Measurements from ENCODE around the gene PARS2.

DNA sequence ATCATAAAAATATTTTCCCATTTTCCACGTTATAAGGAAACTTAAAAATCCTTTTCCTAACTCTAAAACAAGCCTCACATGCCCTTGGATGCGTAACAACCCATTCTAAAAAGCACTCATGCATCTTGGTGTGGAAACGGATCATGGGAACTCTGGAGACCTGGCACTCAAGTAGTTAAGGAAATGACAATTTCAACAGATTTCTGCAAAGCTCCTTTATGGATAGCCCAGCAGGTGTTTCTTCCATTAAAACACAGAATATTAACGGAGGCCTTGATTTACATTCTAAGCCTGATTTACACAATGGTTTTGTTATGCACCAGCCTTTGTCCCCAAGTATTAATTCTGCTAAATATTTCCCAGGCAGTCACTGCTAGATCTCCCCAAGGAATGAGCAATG lies 12.9 kb downstream of the PARS2 start:
- TF ChIP-seq, protein P1, sequence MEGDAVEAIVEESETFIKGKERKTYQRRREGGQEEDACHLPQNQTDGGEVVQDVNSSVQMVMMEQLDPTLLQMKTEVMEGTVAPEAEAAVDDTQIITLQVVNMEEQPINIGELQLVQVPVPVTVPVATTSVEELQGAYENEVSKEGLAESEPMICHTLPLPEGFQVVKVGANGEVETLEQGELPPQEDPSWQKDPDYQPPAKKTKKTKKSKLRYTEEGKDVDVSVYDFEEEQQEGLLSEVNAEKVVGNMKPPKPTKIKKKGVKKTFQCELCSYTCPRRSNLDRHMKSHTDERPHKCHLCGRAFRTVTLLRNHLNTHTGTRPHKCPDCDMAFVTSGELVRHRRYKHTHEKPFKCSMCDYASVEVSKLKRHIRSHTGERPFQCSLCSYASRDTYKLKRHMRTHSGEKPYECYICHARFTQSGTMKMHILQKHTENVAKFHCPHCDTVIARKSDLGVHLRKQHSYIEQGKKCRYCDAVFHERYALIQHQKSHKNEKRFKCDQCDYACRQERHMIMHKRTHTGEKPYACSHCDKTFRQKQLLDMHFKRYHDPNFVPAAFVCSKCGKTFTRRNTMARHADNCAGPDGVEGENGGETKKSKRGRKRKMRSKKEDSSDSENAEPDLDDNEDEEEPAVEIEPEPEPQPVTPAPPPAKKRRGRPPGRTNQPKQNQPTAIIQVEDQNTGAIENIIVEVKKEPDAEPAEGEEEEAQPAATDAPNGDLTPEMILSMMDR (conservative IDR thresholded peaks at IDR 0.05; ENCODE audit: low read depth, low read length), result no peak
- TF ChIP-seq POLR2A (IDR thresholded peaks at IDR 0.05; ENCODE audit: low read depth, low read length) (no peak), MXI1 (IDR thresholded peaks at IDR 0.05; ENCODE audit: borderline replicate concordance, low read depth, low read length) (no peak)
